Measurements from ENCODE around the gene GRN.

- TF ChIP-seq BCL3 (IDR thresholded peaks at IDR 0.05) (peak; percentile 86; the same call in 2 of the 3 replicates), HOXA7 (CRISPR knock-in tag; IDR thresholded peaks at IDR 0.05) (no peak), EP300 (IDR thresholded peaks at IDR 0.05) (no peak), RARB (CRISPR knock-in tag; IDR thresholded peaks at IDR 0.05) (no peak), EHMT2 (IDR thresholded peaks at IDR 0.05; ENCODE audit: low read depth) (no peak)
These were observed 20.4 kb upstream of the GRN start, which contains the start of gene SLC25A39 for GRCh38 chr17:44324571-44325275.

Data from A549 (cell line).